A673 (cell line): ENCODE measurements around the gene TYR. TPM values are rescaled to one million over a fixed set of nuclear protein-coding genes. Genes with fewer than 3 reads are reported as not detected.

ENCODE experiments used
- BruUV-seq: library from RNA; stranded (reverse); fragments of 400-500 nt; replicated peaks from 2 replicates; lab custom pipeline; 2021; lab: Mats Ljungman, UMichigan
- CTCF ChIA-PET: fragments of 300-600 bp; sonication (Branson Sonifier 250); formaldehyde crosslinking; loops from one replicate; lab custom pipeline; 2022; ENCODE audit warnings: antibody characterized with exemption; lab: Charles Lee
- POLR2A ChIA-PET: fragments of 300-600 bp; sonication (Branson Sonifier 250); formaldehyde crosslinking; loops from one replicate; lab custom pipeline; 2022; ENCODE audit warnings: antibody characterized with exemption; ENCODE audit not compliant: low non-redundant PET; lab: Charles Lee
- DNase-seq: peaks from one replicate; pipeline ENCODE4 v3.0.0-alpha.2; 2015; ENCODE audit warnings: low spot score
- H3K27ac ChIP-seq: fragments of 200-600 bp; sonication (generic); 2 replicates; pipeline ENCODE4 v1.5.1; 2016; ENCODE audit warnings: mixed run types, low read depth, mild to moderate bottlenecking, mixed read lengths, antibody characterized with exemption, low read length; ENCODE audit not compliant: poor library complexity, severe bottlenecking
- H3K27me3 ChIP-seq: fragments of 200-600 bp; sonication (generic); replicated peaks from 2 replicates; pipeline ENCODE4 v1.6.1; 2017; ENCODE audit warnings: mixed run types, low read depth, mild to moderate bottlenecking, mixed read lengths, antibody characterized with exemption, low read length; ENCODE audit not compliant: insufficient read depth, poor library complexity
- H3K36me3 ChIP-seq: fragments of 200-600 bp; sonication (generic); 2 replicates; pipeline ENCODE4 v1.6.1; 2016; ENCODE audit warnings: mixed run types, mild to moderate bottlenecking, mixed read lengths, antibody characterized with exemption, low read length; ENCODE audit not compliant: insufficient read depth, poor library complexity, severe bottlenecking
- H3K4me1 ChIP-seq: fragments of 200-600 bp; sonication (generic); 2 replicates; pipeline ENCODE4 v1.6.1; 2017; ENCODE audit warnings: mixed run types, mild to moderate bottlenecking, mixed read lengths, antibody characterized with exemption, low read length; ENCODE audit not compliant: insufficient read depth, poor library complexity, severe bottlenecking
- H3K4me3 ChIP-seq: fragments of 200-600 bp; sonication (generic); 2 replicates; pipeline ENCODE4 v1.5.1; 2016; ENCODE audit warnings: low read depth, mixed run types, mild to moderate bottlenecking, mixed read lengths, low read length; ENCODE audit not compliant: poor library complexity, severe bottlenecking
- H3K9me3 ChIP-seq: fragments of 200-600 bp; sonication (generic); 2 replicates; pipeline ENCODE4 v1.6.1; 2016; ENCODE audit warnings: mixed run types, low read depth, mild to moderate bottlenecking, mixed read lengths, antibody characterized with exemption, low read length; ENCODE audit not compliant: poor library complexity, severe bottlenecking
- EZH2 ChIP-seq: fragments of 200-600 bp; sonication (generic); IDR thresholded peaks from 2 replicates; pipeline ENCODE4 v1.6.1; 2017; ENCODE audit warnings: borderline replicate concordance, low read depth, mild to moderate bottlenecking, mixed read lengths, antibody characterized with exemption, low read length; ENCODE audit not compliant: poor library complexity, severe bottlenecking
- intact Hi-C: fragments of 100-400 bp; cut with micrococcal nuclease; formaldehyde crosslinking; loops from one replicate; pipeline ENCODE4 v1.10.0; 2022; ENCODE audit not compliant: unreplicated experiment
- total RNA-seq: library from RNA; stranded (reverse); gene quantifications from 2 replicates; pipeline ENCODE4 v1.2.3, GENCODE V29; 2021
- TF ChIP-seq, protein P1 (sequence below): fragments of 300-800, 200-600 bp; sonication (generic); conservative IDR thresholded peaks from 2 replicates; pipeline ENCODE4 v1.5.1; 2017; ENCODE audit warnings: low read depth, mild to moderate bottlenecking, antibody characterized with exemption, low read length, moderate library complexity, mixed read lengths

The TYR gene
- total RNA-seq, 1 experiment from 2014 or later, result not detected

- POLR2A ChIA-PET, result no interaction called here
- Histone ChIP-seq H3K27ac (no peak overlapping the region), H3K4me3 (no peak overlapping the region), H3K9me3 (no peaks in the 10 kb centered on the region), H3K36me3 (no peaks in the 10 kb centered on the region), H3K27me3 (no peaks in the 10 kb centered on the region), H3K4me1 (no peaks in the 10 kb centered on the region)
- TF ChIP-seq EZH2, result no peak
- TF ChIP-seq, protein P1, sequence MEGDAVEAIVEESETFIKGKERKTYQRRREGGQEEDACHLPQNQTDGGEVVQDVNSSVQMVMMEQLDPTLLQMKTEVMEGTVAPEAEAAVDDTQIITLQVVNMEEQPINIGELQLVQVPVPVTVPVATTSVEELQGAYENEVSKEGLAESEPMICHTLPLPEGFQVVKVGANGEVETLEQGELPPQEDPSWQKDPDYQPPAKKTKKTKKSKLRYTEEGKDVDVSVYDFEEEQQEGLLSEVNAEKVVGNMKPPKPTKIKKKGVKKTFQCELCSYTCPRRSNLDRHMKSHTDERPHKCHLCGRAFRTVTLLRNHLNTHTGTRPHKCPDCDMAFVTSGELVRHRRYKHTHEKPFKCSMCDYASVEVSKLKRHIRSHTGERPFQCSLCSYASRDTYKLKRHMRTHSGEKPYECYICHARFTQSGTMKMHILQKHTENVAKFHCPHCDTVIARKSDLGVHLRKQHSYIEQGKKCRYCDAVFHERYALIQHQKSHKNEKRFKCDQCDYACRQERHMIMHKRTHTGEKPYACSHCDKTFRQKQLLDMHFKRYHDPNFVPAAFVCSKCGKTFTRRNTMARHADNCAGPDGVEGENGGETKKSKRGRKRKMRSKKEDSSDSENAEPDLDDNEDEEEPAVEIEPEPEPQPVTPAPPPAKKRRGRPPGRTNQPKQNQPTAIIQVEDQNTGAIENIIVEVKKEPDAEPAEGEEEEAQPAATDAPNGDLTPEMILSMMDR, result no peak
- CTCF ChIA-PET, result no interaction called here
- no TSS peak for BruUV-seq
- intact Hi-C loops, result no loop called here
- DNase-seq, result no peak
Measured at GRCh38 chr11:89159974-89160373, 17.7 kb upstream of the TYR start.

DNA sequence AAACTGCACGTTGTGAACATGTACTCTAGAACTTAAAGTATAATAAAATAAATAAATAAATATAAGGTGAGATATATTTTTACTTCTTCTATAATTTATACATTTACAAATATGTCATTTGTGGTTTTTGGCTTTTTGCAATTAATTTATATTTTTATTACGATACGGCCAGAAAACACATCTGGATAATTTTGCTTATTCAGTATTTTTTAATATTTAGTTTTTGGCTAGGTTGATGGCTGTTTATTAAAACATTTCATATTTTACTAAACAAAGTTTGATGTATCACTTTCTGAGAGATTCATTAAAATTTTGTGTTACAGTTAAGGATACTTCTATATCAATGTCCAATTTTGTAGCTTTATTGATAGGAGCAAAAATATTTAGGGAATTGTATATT is 15.7 kb upstream of the TYR start:
- intact Hi-C loops, result no loop called here
- no TSS peak for BruUV-seq
- CTCF ChIA-PET, result no interaction called here
- TF ChIP-seq, protein P1, result no peak
- no peak for TF ChIP-seq EZH2
- Histone ChIP-seq H3K36me3 (no peaks in the 10 kb centered on the region), H3K27ac (no peak overlapping the region), H3K4me3 (no peak overlapping the region), H3K27me3 (no peaks in the 10 kb centered on the region), H3K4me1 (no peaks in the 10 kb centered on the region), H3K9me3 (no peaks in the 10 kb centered on the region)
- POLR2A ChIA-PET, result no interaction called here
- DNase-seq, result no peak

DNA sequence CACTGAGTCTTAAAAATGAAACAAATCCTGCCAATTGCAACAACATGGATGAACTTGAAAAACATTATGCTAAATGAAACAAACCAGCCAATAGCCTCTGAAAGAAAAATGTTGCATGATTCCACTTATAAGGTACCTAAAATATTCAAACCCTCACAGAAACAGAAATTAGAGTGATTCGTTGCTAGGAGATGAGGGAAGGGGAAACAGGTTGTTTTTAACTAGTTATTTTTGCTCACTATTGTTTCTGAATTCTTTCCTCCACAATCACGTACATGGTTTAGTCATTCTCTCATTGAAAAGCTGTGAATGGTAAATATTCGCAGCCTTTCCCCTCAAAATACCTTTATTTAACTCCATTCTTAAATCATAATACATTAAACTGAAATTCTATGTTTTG is 14.0 kb upstream of the TYR start:
- no peaks in the 10 kb centered on the region for H3K9me3 ChIP-seq
- H3K27me3 ChIP-seq, result no peaks in the 10 kb centered on the region
- POLR2A ChIA-PET, result no interaction called here
- no peak overlapping the region for H3K27ac ChIP-seq
- CTCF ChIA-PET, result no interaction called here
- intact Hi-C loops, result no loop called here
- H3K4me3 ChIP-seq, result no peak overlapping the region
- no peak for DNase-seq
- H3K36me3 ChIP-seq, result no peaks in the 10 kb centered on the region
- H3K4me1 ChIP-seq, result no peaks in the 10 kb centered on the region
- TF ChIP-seq, protein P1, result no peak
- no peak for TF ChIP-seq EZH2
- no TSS peak for BruUV-seq
